ENCODE measurements around the gene WASHC1. TPM values are rescaled to one million over a fixed set of nuclear protein-coding genes. Genes with fewer than 3 reads are reported as not detected.
"Not testable (repeated sequence)": the region's sequence is repeated elsewhere in the genome, so short reads cannot be mapped to it uniquely, and the experiment has no call there.

WASHC1 gene
- 10 to 100 TPM; 21.4 to 23.4 TPM for total RNA-seq
- polyA plus RNA-seq (2013, experiment 1 of 2) = 23.5 TPM
- 21.1 TPM for polyA plus RNA-seq (2013, experiment 2 of 2)
- long read RNA-seq, experiment 1, partial matches to known transcripts = 2 of 5 reads
- long read RNA-seq, experiment 1, other reads (novel, unspliced or antisense) = 3 of 5 reads
- long read RNA-seq, experiment 2, partial matches to known transcripts = 2 of 13 reads
- long read RNA-seq, experiment 2, other reads (novel, unspliced or antisense) = 11 of 13 reads
- long read RNA-seq, experiment 3, partial matches to known transcripts = 1 of 8 reads
- long read RNA-seq, experiment 3, other reads (novel, unspliced or antisense) = 7 of 8 reads
- long read RNA-seq, experiment 4, partial matches to known transcripts = 0 of 1 reads
- long read RNA-seq, experiment 4, other reads (novel, unspliced or antisense) = 1 of 1 reads

GRCh38 chr9:29356-29755, at the start of gene WASHC1:
TSS of gene WASHC1 (minus strand) at chr9:29456. CDS start at chr9:24999, 4,457 bp downstream.
- H3K9me3 ChIP-seq (ENCODE audit: control insufficient read depth, low read length); DNase-seq; H3K36me3 Mint-ChIP-seq (ENCODE audit: low read depth); H3K9me3 Mint-ChIP-seq; H3K36me3 ChIP-seq (ENCODE audit: control insufficient read depth, insufficient read depth, low read length); H3K27ac ChIP-seq (ENCODE audit: low read depth, low read length); H3K27me3 ChIP-seq (ENCODE audit: control insufficient read depth, insufficient read depth, low read length, poor library complexity, severe bottlenecking); H3K27me3 Mint-ChIP-seq (ENCODE audit: insufficient read depth); H3K9ac ChIP-seq (ENCODE audit: extremely low read depth, low read length, poor library complexity, severe bottlenecking); H3K27ac Mint-ChIP-seq; H3K4me1 Mint-ChIP-seq; H3K4me3 Mint-ChIP-seq; H3K4me1 ChIP-seq (ENCODE audit: control insufficient read depth, insufficient read depth, low read length): not testable (repeated sequence)
- peak within 1 kb of the TSS; percentile 67 for H3K4me3 ChIP-seq (ENCODE audit: low read length)
- WGBS, 2 experiments (ENCODE audit: insufficient coverage in 1 of 2, insufficient read length in 1 of 2) = no CpG with 5 or more reads among the region's 20 CpGs

DNA sequence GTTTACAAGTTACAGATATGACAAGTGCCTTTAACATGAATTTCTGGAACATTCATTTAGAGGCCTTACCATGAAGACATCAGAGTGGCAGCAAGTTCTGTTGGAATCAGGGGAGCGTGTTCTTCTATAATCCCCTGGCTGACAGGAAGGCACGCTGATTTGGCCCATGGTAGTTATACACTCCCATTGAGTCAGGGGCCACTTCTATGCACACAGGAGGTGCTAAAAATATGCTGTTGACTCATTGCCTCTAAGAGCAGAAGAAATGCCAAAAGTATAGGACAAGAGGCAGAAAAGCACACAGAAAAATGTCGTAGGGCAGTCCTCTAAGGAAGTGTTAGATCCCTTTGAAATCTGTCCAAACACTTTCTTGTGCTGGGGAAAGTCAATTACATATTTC, 49.1 kb upstream of the WASHC1 start:
- 92% methylated on average over 3 of the region's 3 CpGs; no CpG with 5 or more reads in 1 of the 2 experiments for WGBS, 2 experiments (ENCODE audit: insufficient coverage in 1 of 2, insufficient read length in 1 of 2)

GRCh38 chr9:76389-76788, 47.1 kb upstream of the WASHC1 start:
- peaks cover 41% of the 10 kb centered on the region for H3K27me3 ChIP-seq (ENCODE audit: control insufficient read depth, insufficient read depth, low read length, poor library complexity, severe bottlenecking)
- not testable (repeated sequence) for H3K36me3 ChIP-seq (ENCODE audit: control insufficient read depth, insufficient read depth, low read length); H3K27ac ChIP-seq (ENCODE audit: low read depth, low read length); H3K9ac ChIP-seq (ENCODE audit: extremely low read depth, low read length, poor library complexity, severe bottlenecking); H3K4me1 ChIP-seq (ENCODE audit: control insufficient read depth, insufficient read depth, low read length); H3K4me1 Mint-ChIP-seq; H3K27ac Mint-ChIP-seq; DNase-seq; H3K9me3 Mint-ChIP-seq; H3K9me3 ChIP-seq (ENCODE audit: control insufficient read depth, low read length); H3K4me3 ChIP-seq (ENCODE audit: low read length); H3K36me3 Mint-ChIP-seq (ENCODE audit: low read depth); H3K4me3 Mint-ChIP-seq
- H3K27me3 Mint-ChIP-seq (ENCODE audit: insufficient read depth) = peaks cover 42% of the 10 kb centered on the region
- no CpG with 5 or more reads among the region's 3 CpGs for WGBS, 2 experiments (ENCODE audit: insufficient coverage in 1 of 2, insufficient read length in 1 of 2)

More for the DNA sequence above, 49.1 kb upstream of the WASHC1 start:
- not testable (repeated sequence) for H3K27ac ChIP-seq (ENCODE audit: low read depth, low read length); H3K4me1 ChIP-seq (ENCODE audit: control insufficient read depth, insufficient read depth, low read length); DNase-seq; H3K4me1 Mint-ChIP-seq; H3K36me3 Mint-ChIP-seq (ENCODE audit: low read depth); H3K9me3 ChIP-seq (ENCODE audit: control insufficient read depth, low read length); H3K36me3 ChIP-seq (ENCODE audit: control insufficient read depth, insufficient read depth, low read length); H3K4me3 Mint-ChIP-seq; H3K4me3 ChIP-seq (ENCODE audit: low read length); H3K9ac ChIP-seq (ENCODE audit: extremely low read depth, low read length, poor library complexity, severe bottlenecking); H3K27ac Mint-ChIP-seq; H3K9me3 Mint-ChIP-seq
- peaks cover 35% of the 10 kb centered on the region for H3K27me3 Mint-ChIP-seq (ENCODE audit: insufficient read depth)
- peaks cover 30% of the 10 kb centered on the region for H3K27me3 ChIP-seq (ENCODE audit: control insufficient read depth, insufficient read depth, low read length, poor library complexity, severe bottlenecking)

GRCh38 chr9:73900-74525, 44.8 kb upstream of the WASHC1 start:
- H3K27me3 Mint-ChIP-seq (ENCODE audit: insufficient read depth) = peaks cover 38% of the 10 kb centered on the region
- peak overlapping the region; percentile 56 for H3K4me3 Mint-ChIP-seq
- H3K9ac ChIP-seq (ENCODE audit: extremely low read depth, low read length, poor library complexity, severe bottlenecking); H3K36me3 ChIP-seq (ENCODE audit: control insufficient read depth, insufficient read depth, low read length); H3K9me3 ChIP-seq (ENCODE audit: control insufficient read depth, low read length); H3K4me1 Mint-ChIP-seq; H3K27ac ChIP-seq (ENCODE audit: low read depth, low read length); H3K4me1 ChIP-seq (ENCODE audit: control insufficient read depth, insufficient read depth, low read length); H3K9me3 Mint-ChIP-seq; H3K36me3 Mint-ChIP-seq (ENCODE audit: low read depth); H3K27ac Mint-ChIP-seq: not testable (repeated sequence)
- peak; percentile 6 for DNase-seq
- WGBS, 2 experiments (ENCODE audit: insufficient coverage in 1 of 2, insufficient read length in 1 of 2) = 15 to 40% methylated on average over 1 to 5 of the region's 18 CpGs
- H3K27me3 ChIP-seq (ENCODE audit: control insufficient read depth, insufficient read depth, low read length, poor library complexity, severe bottlenecking) = peaks cover 38% of the 10 kb centered on the region
- peak overlapping the region; percentile 53 for H3K4me3 ChIP-seq (ENCODE audit: low read length)
